Liver (tissue), 9 donors: ENCODE measurements around the gene NMNAT1. TPM values are rescaled to one million over a fixed set of nuclear protein-coding genes. Genes with fewer than 3 reads are reported as not detected.

Experiments used
- DNase-seq: peaks from one replicate; pipeline ENCODE4 v3.0.0-alpha.2; 2017; ENCODE audit warnings: low spot score
- H3K27ac ChIP-seq, 2 donors: one replicate each; pipeline ENCODE4 v1.7.0; 2013; ENCODE audit warnings: inconsistent platforms in 2 of 2, low read length in 2 of 2, control low read depth in 1 of 2, low read depth in 1 of 2, mild to moderate bottlenecking in 1 of 2
- H3K27me3 ChIP-seq, 4 donors: one replicate each; pipeline versions ENCODE4 v1.6.1 to v1.7.0; 2013; ENCODE audit warnings: low read length in 3 of 4, inconsistent platforms in 1 of 4, mild to moderate bottlenecking in 1 of 4, moderate library complexity in 1 of 4; ENCODE audit not compliant: control insufficient read depth in 4 of 4, insufficient read depth in 4 of 4
- H3K36me3 ChIP-seq, 4 donors: one replicate each; pipeline versions ENCODE4 v1.6.1 to v1.7.0; 2013; ENCODE audit warnings: low read length in 3 of 4, mild to moderate bottlenecking in 3 of 4, low read depth in 1 of 4, moderate library complexity in 1 of 4; ENCODE audit not compliant: control insufficient read depth in 4 of 4, insufficient read depth in 3 of 4
- H3K4me1 ChIP-seq, 4 donors: one replicate each; pipeline versions ENCODE4 v1.6.1 to v1.7.0; 2013; ENCODE audit warnings: low read length in 3 of 4, mild to moderate bottlenecking in 3 of 4, moderate library complexity in 1 of 4; ENCODE audit not compliant: control insufficient read depth in 4 of 4, insufficient read depth in 4 of 4
- H3K4me3 ChIP-seq, 3 donors: one replicate each; pipeline versions ENCODE4 v1.6.1 to v1.7.0; 2013; ENCODE audit warnings: low read length in 3 of 3, control low read depth in 1 of 3, low read depth in 1 of 3, mild to moderate bottlenecking in 1 of 3
- H3K9ac ChIP-seq, 2 donors: one replicate each; pipeline ENCODE4 v1.7.0; 2013; ENCODE audit warnings: low read length in 2 of 2, mild to moderate bottlenecking in 2 of 2, moderate library complexity in 2 of 2, control low read depth in 1 of 2, low read depth in 1 of 2
- H3K9me3 ChIP-seq, 4 donors: one replicate each; pipeline versions ENCODE4 v1.6.1 to v1.7.0; 2013; ENCODE audit warnings: low read length in 3 of 4; ENCODE audit not compliant: control insufficient read depth in 4 of 4
- ATF3 ChIP-seq: IDR thresholded peaks from 2 replicates; pipeline ENCODE4 v1.6.1; 2016; ENCODE audit warnings: antibody characterized with exemption
- CTCF ChIP-seq: fragments of 150-350 bp; IDR thresholded peaks from 2 replicates; pipeline ENCODE4 v1.5.1; 2017; ENCODE audit warnings: improper control_type of control experiment, low read depth, low read length; ENCODE audit not compliant: missing input control
- EGR1 ChIP-seq, 2 donors: IDR thresholded peaks; 2 replicates each; pipeline ENCODE4 v1.6.1; 2016 to 2018; ENCODE audit warnings: antibody characterized with exemption in 2 of 2, low read depth in 2 of 2
- FOXA2 ChIP-seq: IDR thresholded peaks from 2 replicates; pipeline ENCODE4 v1.6.1; 2016; ENCODE audit warnings: antibody characterized with exemption
- GABPA ChIP-seq, 2 donors: IDR thresholded peaks in 1 of 2; conservative IDR thresholded peaks in 1 of 2; 2 replicates each; pipeline ENCODE4 v1.6.1; 2016; ENCODE audit warnings: antibody characterized with exemption in 2 of 2, mild to moderate bottlenecking in 1 of 2, moderate library complexity in 1 of 2
- HNF4A ChIP-seq, 2 donors: conservative IDR thresholded peaks; 2 replicates each; pipeline ENCODE4 v1.6.1; 2016; ENCODE audit warnings: antibody characterized with exemption in 2 of 2, mild to moderate bottlenecking in 2 of 2
- JUND ChIP-seq, 2 donors: IDR thresholded peaks; 2 replicates each; pipeline ENCODE4 v1.6.1; 2016; ENCODE audit warnings: antibody characterized with exemption in 2 of 2
- NR2F2 ChIP-seq: IDR thresholded peaks from 2 replicates; pipeline ENCODE4 v1.6.1; 2016; ENCODE audit warnings: antibody characterized with exemption
- RAD21 ChIP-seq, 2 donors: IDR thresholded peaks; 2 replicates each; pipeline ENCODE4 v1.6.1; 2016; ENCODE audit warnings: antibody characterized with exemption in 2 of 2, mild to moderate bottlenecking in 2 of 2
- REST ChIP-seq: IDR thresholded peaks from 2 replicates; pipeline ENCODE4 v1.6.1; 2016; ENCODE audit warnings: antibody characterized with exemption, mild to moderate bottlenecking
- RXRA ChIP-seq, 2 donors: IDR thresholded peaks; 2 replicates each; pipeline ENCODE4 v1.6.1; 2017 to 2018; ENCODE audit warnings: antibody characterized with exemption in 2 of 2, mild to moderate bottlenecking in 1 of 2
- TAF1 ChIP-seq: conservative IDR thresholded peaks from 2 replicates; pipeline ENCODE4 v1.6.1; 2016; ENCODE audit warnings: antibody characterized with exemption, mild to moderate bottlenecking
- YY1 ChIP-seq: IDR thresholded peaks from 2 replicates; pipeline ENCODE4 v1.6.1; 2016; ENCODE audit warnings: antibody characterized with exemption, mild to moderate bottlenecking
- ZBTB33 ChIP-seq: IDR thresholded peaks from 2 replicates; pipeline ENCODE4 v1.6.1; 2016; ENCODE audit warnings: antibody characterized with exemption
- WGBS: extraction: QIAGEN DNeasy Blood & Tissue Kit; methylation state at CpG from one replicate; pipeline ENCODE4 v1.1.7; 2013; 5-methylcytosine and 5-hydroxymethylcytosine counted together
- polyA plus RNA-seq, 2 donors: library from polyadenylated mRNA; stranded (reverse) in 1 of 2; unstranded in 1 of 2; fragments of 200-250 nt in 1 of 2; fragments of >200 nt in 1 of 2; fragmentation: Nextera tagmentation in 1 of 2; extraction: Ambion mirVana in 1 of 2; gene quantifications; one replicate each; pipeline versions ENCODE4 v1.2.1 to v1.2.3, GENCODE V29; 2013 to 2015
- total RNA-seq, 2 donors: library from RNA; depleted of rRNA; stranded (reverse); fragments of >200 nt; gene quantifications; one replicate each; pipeline ENCODE4 v1.2.3, GENCODE V29; 2014
- TF ChIP-seq, protein P1 (sequence below): IDR thresholded peaks from 2 replicates; pipeline ENCODE4 v1.6.1; 2016; ENCODE audit warnings: antibody characterized with exemption
- donor health status: healthy.
- donor health status: healthy.
- donor health status: healthy.
- donor health status: healthy.
- donor health status: healthy.

The NMNAT1 gene
- total and polyA plus RNA-seq, 4 donors: 5.2 to 7.4 (median 5.6) TPM

- Histone ChIP-seq H3K27ac (no peak overlapping the region), H3K27me3 (no peaks in the 10 kb centered on the region), H3K9me3 (no peaks in the 10 kb centered on the region), H3K4me1 (peaks cover 3 to 26% (median 13%) of the 10 kb centered on the region in 4 donors), H3K36me3 (no peaks in the 10 kb centered on the region), H3K4me3 (peak overlapping the region in 1 of 3 donors; percentile 65), H3K9ac (no peak overlapping the region)
- TF ChIP-seq CTCF (no peak), RXRA (IDR thresholded peaks at IDR 0.05) (no peak), GABPA (IDR thresholded peaks at IDR 0.05 in 1 of 2, conservative IDR thresholded peaks at IDR 0.05 in 1 of 2) (no peak), NR2F2 (no peak), HNF4A (conservative IDR thresholded peaks at IDR 0.05) (no peak), RAD21 (IDR thresholded peaks at IDR 0.05) (no peak), FOXA2 (no peak), ATF3 (no peak), EGR1 (IDR thresholded peaks at IDR 0.05; ENCODE audit: low read depth in 2 of 2) (no peak), REST (no peak), JUND (IDR thresholded peaks at IDR 0.05) (no peak), TAF1 (no peak), ZBTB33 (no peak), YY1 (no peak)
- TF ChIP-seq, protein P1, sequence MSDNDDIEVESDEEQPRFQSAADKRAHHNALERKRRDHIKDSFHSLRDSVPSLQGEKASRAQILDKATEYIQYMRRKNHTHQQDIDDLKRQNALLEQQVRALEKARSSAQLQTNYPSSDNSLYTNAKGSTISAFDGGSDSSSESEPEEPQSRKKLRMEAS: no peak
- DNase-seq: no peak
- whole genome bisulfite sequencing: 81% methylated on average over 4 of the region's 4 CpGs
Measured at GRCh38 chr1:9908871-9909233, 34.4 kb upstream of the NMNAT1 start.
